ENCODE measurements around the gene HEPACAM.
A peak's percentile ranks its signal among the peaks of the same experiment; 100 is the strongest.

The HEPACAM gene

GRCh38 chr11:124943254-124943616 lies 7.4 kb upstream of the HEPACAM start:
- peak; percentile 20 for DNase-seq (ENCODE audit: low spot score)

GRCh38 chr11:124942466-124943253 lies 6.8 kb upstream of the HEPACAM start:
- no peak for DNase-seq (ENCODE audit: low spot score)

GRCh38 chr11:124941703-124942102 lies 5.9 kb upstream of the HEPACAM start:
- no peak for DNase-seq (ENCODE audit: low spot score)

GRCh38 chr11:124938970-124939369 lies 3.1 kb upstream of the HEPACAM start:
- no peak for DNase-seq (ENCODE audit: low spot score)

- DNase-seq (ENCODE audit: low spot score): no peak
These were observed 2.4 kb upstream of the HEPACAM start for GRCh38 chr11:124938206-124938765.

GRCh38 chr11:124937336-124937935 lies 1.6 kb upstream of the HEPACAM start:
- no peak for DNase-seq (ENCODE audit: low spot score)

GRCh38 chr11:124934862-124935547 lies 842 bp downstream of the HEPACAM start:
- DNase-seq (ENCODE audit: low spot score): no peak

- no peak for DNase-seq (ENCODE audit: low spot score)
These were observed 5.0 kb downstream of the HEPACAM start for GRCh38 chr11:124930799-124931198.

GRCh38 chr11:124928942-124929665 lies 6.7 kb downstream of the HEPACAM start:
- DNase-seq (ENCODE audit: low spot score): peak; percentile 5

GRCh38 chr11:124923296-124923695 lies 12.6 kb downstream of the HEPACAM start:
- no peak for DNase-seq (ENCODE audit: low spot score)

- no peak for DNase-seq (ENCODE audit: low spot score)
These were observed 13.0 kb downstream of the HEPACAM start for GRCh38 chr11:124922831-124923230.

- DNase-seq (ENCODE audit: low spot score): no peak
These were observed 14.8 kb downstream of the HEPACAM start for GRCh38 chr11:124920870-124921609.

- DNase-seq (ENCODE audit: low spot score): no peak
These were observed 15.5 kb downstream of the HEPACAM start for GRCh38 chr11:124920356-124920755.

GRCh38 chr11:124919898-124920297 lies 15.9 kb downstream of the HEPACAM start:
- DNase-seq (ENCODE audit: low spot score): no peak

- DNase-seq (ENCODE audit: low spot score): no peak
These were observed 16.9 kb downstream of the HEPACAM start, which contains the start of gene HEPN1 for GRCh38 chr11:124918950-124919349. Gene HEPN1 (plus strand): TSS chr11:124919250.

- DNase-seq (ENCODE audit: low spot score): peak; percentile 9
These were observed 18.7 kb downstream of the HEPACAM start for GRCh38 chr11:124917115-124917637.

GRCh38 chr11:124916370-124916710 lies 19.5 kb downstream of the HEPACAM start:
- no peak for DNase-seq (ENCODE audit: low spot score)

GRCh38 chr11:124915541-124916369 lies 20.1 kb downstream of the HEPACAM start:
- DNase-seq (ENCODE audit: low spot score): no peak

- no peak for DNase-seq (ENCODE audit: low spot score)
These were observed 33.2 kb downstream of the HEPACAM start for GRCh38 chr11:124902616-124903015.

GRCh38 chr11:124900464-124900863 lies 35.4 kb downstream of the HEPACAM start:
- no peak for DNase-seq (ENCODE audit: low spot score)

Data from cerebellar cortex (tissue), 1 donor.